ENCODE data around the gene AGPAT3.

AGPAT3 gene

DNA sequence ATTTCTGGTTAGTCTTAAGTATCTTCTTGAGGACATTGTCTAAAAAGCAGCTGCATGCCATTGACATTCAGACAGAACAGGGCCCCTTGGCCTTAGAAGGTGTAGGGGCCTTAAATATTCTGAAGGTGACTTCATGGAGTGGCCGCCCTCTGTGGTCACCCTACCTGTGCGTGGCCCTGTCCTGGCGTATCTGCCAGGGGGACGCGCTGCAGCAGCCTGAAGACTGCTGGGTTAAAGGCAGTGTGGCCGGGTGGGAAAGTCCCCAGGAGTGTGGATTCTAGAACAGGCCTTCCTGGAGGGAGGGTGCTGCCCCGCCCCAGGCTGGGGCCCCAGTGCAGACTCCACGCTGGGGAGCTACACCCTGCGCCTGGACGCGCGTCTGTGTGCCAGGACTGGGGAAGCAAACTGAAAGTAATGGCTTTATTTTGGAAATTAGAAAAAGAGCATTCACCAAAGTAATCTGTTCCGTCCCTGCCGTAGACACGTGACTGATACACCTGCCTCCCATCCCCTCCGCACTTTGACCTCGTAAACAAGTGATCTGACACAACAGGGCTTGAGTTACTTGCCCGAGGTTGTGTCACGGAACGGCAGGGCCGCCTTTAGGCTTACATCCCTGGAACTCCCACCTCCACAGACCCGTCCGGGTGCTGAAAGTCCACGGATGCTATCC lies 1.8 kb downstream of the AGPAT3 start:
- TF ChIP-seq POLR2A (IDR thresholded peaks at IDR 0.05; ENCODE audit: low read depth, low read length), result peak; percentile 81
- TF ChIP-seq TAF1 (IDR thresholded peaks at IDR 0.05; ENCODE audit: borderline replicate concordance, low read depth, low read length), result peak; percentile 39; the same call in 1 of the 2 replicates
- TF ChIP-seq POLR2AphosphoS5 (IDR thresholded peaks at IDR 0.05; ENCODE audit: low read depth, low read length), result no peak; the same call in 1 of the 2 replicates
- FAIRE-seq, result peak; percentile 92
- peak; percentile 76 for DNase-seq (ENCODE audit: insufficient read length)

DNA sequence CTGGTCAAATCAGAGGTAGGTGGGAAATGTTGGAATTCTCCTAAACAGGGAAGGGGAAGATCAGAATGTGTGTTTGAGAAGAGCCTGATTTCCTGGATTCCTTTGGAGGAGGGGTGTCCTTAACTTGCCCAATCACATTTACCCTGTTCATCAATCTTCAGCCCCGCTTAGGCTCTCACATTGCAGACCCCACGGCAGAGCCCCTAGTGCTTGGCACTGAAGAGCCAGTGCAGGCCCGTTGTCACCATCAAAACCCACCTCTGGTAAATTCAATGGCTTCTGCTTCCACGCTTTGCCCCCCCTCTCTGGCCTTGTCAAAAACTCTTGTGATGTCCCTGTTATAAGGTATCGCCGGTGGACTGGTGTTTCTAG lies 2.3 kb downstream of the AGPAT3 start:
- DNase-seq (ENCODE audit: insufficient read length) (no peak), FAIRE-seq (peak; percentile 38)
- TF ChIP-seq TAF1 (IDR thresholded peaks at IDR 0.05; ENCODE audit: borderline replicate concordance, low read depth, low read length) (no peak), POLR2AphosphoS5 (IDR thresholded peaks at IDR 0.05; ENCODE audit: low read depth, low read length) (no peak), POLR2A (IDR thresholded peaks at IDR 0.05; ENCODE audit: low read depth, low read length) (no peak)

DNA sequence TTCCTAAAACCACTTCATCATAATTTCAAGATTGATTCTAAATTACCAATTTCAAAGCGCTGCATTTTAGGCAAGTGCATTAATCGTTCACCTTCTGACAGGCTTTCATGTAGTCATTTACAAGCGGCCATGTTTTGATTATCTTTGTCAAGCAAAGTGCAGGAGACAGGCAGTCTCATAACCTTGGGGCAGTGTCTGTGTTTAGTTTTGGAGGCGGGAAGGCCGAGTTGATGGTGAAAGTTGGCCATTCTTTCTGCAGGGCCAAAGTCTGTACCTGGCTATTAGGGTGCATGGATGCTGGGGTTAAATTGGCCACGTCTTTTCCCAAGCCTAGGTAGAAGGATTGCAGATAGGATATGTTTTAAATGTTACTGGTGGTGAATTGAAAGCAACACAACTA lies 2.9 kb downstream of the AGPAT3 start:
- no peak for DNase-seq (ENCODE audit: insufficient read length)
- no peak for FAIRE-seq
- TF ChIP-seq POLR2AphosphoS5 (IDR thresholded peaks at IDR 0.05; ENCODE audit: low read depth, low read length), result no peak
- TF ChIP-seq POLR2A (IDR thresholded peaks at IDR 0.05; ENCODE audit: low read depth, low read length), result no peak
- no peak for TF ChIP-seq TAF1 (IDR thresholded peaks at IDR 0.05; ENCODE audit: borderline replicate concordance, low read depth, low read length)

DNA sequence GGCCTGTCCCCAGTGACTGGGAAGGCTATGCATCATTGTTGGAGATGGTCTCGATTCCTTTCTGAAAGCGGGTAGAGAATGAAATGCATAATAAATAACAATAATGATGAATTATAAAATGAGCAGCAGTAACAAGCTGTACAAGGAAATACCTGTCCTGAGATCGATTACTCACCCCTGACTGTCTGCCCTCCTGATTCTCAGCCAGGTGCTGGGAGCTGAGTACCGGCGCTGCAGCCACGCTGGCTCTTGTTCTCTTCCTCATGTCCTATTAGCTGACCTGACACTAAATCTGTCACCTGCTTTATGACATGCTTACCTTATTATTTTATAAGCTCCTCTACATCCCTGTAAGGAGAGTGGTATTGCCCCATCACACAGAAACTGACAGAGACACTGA lies 3.4 kb downstream of the AGPAT3 start:
- no peak for TF ChIP-seq TAF1 (IDR thresholded peaks at IDR 0.05; ENCODE audit: borderline replicate concordance, low read depth, low read length)
- no peak for TF ChIP-seq POLR2AphosphoS5 (IDR thresholded peaks at IDR 0.05; ENCODE audit: low read depth, low read length)
- TF ChIP-seq POLR2A (IDR thresholded peaks at IDR 0.05; ENCODE audit: low read depth, low read length), result no peak
- no peak for FAIRE-seq
- no peak for DNase-seq (ENCODE audit: insufficient read length)

DNA sequence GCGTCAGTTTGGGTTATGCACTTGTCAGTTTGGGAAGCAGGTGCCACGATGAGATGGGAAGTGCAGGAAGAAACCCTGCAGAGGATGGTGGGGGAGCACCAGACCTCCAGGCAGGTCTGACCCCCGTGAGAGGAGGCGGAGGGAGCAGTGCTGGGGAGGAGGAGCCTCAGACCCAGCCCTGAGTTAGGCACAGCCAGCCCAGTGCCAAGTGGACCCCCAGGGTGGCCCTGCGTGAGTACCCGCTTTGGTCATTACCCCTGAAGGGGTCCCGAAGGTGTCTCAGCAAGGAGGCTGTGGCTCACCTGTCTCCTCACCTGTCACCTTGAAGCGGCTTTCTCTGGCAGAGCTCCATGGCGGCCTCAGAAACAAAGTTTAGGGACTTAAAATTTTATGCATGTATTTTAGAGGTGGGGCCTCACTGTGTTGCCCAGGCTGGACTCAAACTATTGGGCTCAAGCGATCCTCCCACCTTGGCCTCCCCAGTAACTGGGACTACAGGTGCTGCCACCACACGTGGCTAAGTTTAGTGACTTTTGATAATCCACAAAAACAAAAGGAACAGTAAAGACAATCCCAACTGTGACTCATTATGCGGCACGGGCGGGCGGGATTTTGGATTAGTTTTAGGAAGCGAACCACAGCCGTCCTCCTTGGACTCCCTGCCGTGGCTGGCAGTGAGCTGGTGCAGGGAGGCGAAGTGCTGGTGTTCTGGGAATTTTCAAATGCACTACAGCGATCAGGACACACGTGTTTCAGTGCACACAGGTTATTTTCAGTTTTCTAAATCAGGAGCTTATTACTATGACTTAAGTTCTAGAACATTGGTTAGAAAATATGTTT lies 4.7 kb downstream of the AGPAT3 start:
- FAIRE-seq, result no peak
- TF ChIP-seq TAF1 (IDR thresholded peaks at IDR 0.05; ENCODE audit: borderline replicate concordance, low read depth, low read length), result no peak
- TF ChIP-seq POLR2AphosphoS5 (IDR thresholded peaks at IDR 0.05; ENCODE audit: low read depth, low read length), result no peak
- TF ChIP-seq POLR2A (IDR thresholded peaks at IDR 0.05; ENCODE audit: low read depth, low read length), result no peak
- DNase-seq (ENCODE audit: insufficient read length), result no peak

DNA sequence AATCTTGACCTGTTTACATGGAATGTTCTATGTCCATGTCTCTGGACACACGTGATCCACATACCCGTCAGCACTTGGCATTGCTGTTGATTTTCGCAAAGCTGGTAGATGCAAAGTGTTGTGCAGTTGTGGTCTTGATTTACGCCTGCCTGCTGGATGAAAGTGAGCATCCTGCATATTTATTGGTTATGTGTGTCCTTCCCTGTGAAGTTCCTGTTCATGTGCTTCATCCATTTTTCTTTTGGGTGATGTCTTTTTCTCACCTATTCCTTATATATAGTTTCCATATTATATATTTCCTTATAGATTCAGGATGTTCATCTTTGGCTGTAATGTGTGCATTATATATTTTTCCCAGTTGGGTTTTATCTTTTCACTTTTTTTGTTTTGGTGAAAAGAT lies 6.5 kb downstream of the AGPAT3 start:
- TF ChIP-seq TAF1 (IDR thresholded peaks at IDR 0.05; ENCODE audit: borderline replicate concordance, low read depth, low read length) (no peak), POLR2AphosphoS5 (IDR thresholded peaks at IDR 0.05; ENCODE audit: low read depth, low read length) (no peak), POLR2A (IDR thresholded peaks at IDR 0.05; ENCODE audit: low read depth, low read length) (no peak)
- no peak for DNase-seq (ENCODE audit: insufficient read length)
- no peak for FAIRE-seq

DNA sequence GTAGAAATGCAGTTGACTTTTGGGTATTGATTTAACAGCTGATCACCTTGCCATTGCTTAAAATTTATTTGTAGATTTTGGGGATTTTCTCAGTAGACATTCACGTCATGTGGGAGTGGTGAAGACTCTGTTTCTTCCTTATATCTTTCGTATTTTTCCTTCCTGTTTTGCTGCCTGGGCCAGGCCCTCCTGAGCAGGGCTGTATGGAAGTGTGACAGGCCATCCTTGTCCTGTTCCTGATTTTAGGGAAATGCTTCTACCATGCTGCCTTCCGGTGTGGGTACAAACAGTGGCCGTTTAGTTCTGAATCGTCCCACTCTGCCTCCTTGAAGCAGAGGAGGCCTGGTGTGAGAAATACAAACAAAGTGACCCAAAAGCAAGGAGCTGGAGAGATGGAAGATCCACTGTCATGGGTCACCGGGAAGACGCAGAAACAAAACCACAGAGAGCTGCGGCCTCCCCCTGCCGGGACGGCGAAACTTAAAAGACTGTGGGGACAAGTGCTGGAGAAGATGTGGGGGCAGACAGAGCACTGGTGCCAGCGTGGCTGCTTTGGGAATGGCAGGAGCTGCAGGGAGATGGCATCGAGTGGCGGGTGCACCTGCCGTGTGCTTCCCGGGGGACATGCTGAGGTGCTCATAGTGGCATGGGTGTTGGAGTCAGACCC lies 7.6 kb downstream of the AGPAT3 start:
- DNase-seq (ENCODE audit: insufficient read length) (no peak), FAIRE-seq (no peak)
- TF ChIP-seq TAF1 (IDR thresholded peaks at IDR 0.05; ENCODE audit: borderline replicate concordance, low read depth, low read length), result no peak
- no peak for TF ChIP-seq POLR2AphosphoS5 (IDR thresholded peaks at IDR 0.05; ENCODE audit: low read depth, low read length)
- no peak for TF ChIP-seq POLR2A (IDR thresholded peaks at IDR 0.05; ENCODE audit: low read depth, low read length)

DNA sequence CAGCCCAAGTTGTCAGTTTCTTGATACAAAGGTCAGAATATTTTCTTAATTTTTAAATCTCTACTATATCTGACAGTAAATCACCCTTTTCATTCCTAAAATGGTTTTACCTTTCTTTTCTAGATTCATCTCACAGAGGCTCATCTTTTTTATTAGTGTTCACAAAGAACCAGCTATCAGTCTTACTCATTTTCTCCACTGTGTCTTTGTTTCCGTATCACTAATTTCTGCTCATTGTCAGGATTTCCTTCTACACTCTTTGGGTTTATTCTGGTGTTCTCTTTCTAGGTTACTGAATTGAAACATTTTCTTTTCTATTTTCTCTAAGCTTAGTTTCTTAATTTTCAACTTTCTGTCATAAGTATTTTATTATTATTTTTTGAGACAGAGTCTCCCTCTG lies 8.7 kb downstream of the AGPAT3 start:
- FAIRE-seq (no peak), DNase-seq (ENCODE audit: insufficient read length) (no peak)

DNA sequence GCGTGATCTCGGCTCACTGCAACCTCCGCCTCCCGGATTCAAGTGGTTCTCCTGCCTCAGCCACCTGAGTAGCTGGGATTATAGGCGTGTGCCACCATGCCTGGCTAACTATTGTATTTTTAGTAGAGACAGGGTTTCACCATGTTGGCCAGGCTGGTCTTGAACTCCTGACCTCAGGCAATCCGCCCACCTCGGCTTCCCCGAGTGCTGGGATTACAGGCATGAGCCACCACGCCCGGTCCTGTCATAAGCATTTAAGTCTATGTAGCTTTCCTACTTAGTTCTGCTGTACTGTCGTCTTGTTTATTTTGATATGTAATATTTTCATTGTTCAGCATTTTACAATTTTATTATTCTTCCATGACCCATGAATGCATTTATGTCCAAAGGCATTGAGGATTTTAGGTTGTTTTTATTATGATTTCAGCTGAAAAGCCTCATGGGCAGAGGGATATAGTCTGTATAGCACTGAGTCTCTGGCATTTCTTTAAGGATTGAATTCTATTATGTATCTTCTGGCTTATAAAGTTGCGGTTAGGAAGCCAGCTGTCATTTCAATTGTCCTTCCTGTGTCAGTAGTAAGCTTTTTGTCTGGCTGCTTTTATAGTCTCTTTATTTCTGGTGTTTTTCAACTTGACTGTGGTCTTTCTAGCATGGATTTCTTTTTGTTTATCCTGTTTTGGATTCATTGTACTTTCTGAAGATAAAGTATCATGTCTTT lies 9.2 kb downstream of the AGPAT3 start:
- no peak for TF ChIP-seq POLR2AphosphoS5 (IDR thresholded peaks at IDR 0.05; ENCODE audit: low read depth, low read length)
- no peak for TF ChIP-seq POLR2A (IDR thresholded peaks at IDR 0.05; ENCODE audit: low read depth, low read length)
- no peak for TF ChIP-seq TAF1 (IDR thresholded peaks at IDR 0.05; ENCODE audit: borderline replicate concordance, low read depth, low read length)
- FAIRE-seq (no peak), DNase-seq (ENCODE audit: insufficient read length) (no peak)

More for the DNA sequence above, 8.7 kb downstream of the AGPAT3 start:
- no peak for TF ChIP-seq POLR2AphosphoS5 (IDR thresholded peaks at IDR 0.05; ENCODE audit: low read depth, low read length)
- TF ChIP-seq TAF1 (IDR thresholded peaks at IDR 0.05; ENCODE audit: borderline replicate concordance, low read depth, low read length), result no peak
- TF ChIP-seq POLR2A (IDR thresholded peaks at IDR 0.05; ENCODE audit: low read depth, low read length), result no peak

DNA sequence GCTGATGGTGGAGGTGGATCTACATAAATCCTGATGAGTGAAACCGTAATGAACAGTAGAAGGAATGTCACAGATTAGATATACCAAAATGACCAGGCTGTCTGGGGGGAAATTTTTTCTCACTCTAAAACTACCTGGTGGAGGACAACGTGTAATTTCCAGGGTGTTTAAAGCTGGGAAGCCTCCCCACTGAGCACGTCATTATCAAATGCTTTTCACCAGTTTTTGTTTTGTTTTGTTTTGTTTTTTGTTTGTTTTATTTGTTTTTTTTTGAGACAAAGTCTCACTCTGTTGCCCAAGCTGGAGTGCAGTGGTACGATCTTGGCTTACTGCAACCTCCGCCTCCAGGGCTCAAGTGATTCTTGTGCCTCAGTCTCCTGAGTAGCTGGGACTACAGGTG lies 11.6 kb downstream of the AGPAT3 start:
- no peak for FAIRE-seq
- TF ChIP-seq POLR2A (IDR thresholded peaks at IDR 0.05; ENCODE audit: low read depth, low read length) (no peak), POLR2AphosphoS5 (IDR thresholded peaks at IDR 0.05; ENCODE audit: low read depth, low read length) (no peak), TAF1 (IDR thresholded peaks at IDR 0.05; ENCODE audit: borderline replicate concordance, low read depth, low read length) (no peak)
- DNase-seq (ENCODE audit: insufficient read length), result no peak

All from GM12892 (cell line).